Measurements from ENCODE around the gene TRIM24.

The TRIM24 gene

GRCh38 chr7:138585283-138585993 lies 125.4 kb downstream of the TRIM24 start:
- no peak overlapping the region for H3K27ac ChIP-seq
- TF ChIP-seq, protein P1, sequence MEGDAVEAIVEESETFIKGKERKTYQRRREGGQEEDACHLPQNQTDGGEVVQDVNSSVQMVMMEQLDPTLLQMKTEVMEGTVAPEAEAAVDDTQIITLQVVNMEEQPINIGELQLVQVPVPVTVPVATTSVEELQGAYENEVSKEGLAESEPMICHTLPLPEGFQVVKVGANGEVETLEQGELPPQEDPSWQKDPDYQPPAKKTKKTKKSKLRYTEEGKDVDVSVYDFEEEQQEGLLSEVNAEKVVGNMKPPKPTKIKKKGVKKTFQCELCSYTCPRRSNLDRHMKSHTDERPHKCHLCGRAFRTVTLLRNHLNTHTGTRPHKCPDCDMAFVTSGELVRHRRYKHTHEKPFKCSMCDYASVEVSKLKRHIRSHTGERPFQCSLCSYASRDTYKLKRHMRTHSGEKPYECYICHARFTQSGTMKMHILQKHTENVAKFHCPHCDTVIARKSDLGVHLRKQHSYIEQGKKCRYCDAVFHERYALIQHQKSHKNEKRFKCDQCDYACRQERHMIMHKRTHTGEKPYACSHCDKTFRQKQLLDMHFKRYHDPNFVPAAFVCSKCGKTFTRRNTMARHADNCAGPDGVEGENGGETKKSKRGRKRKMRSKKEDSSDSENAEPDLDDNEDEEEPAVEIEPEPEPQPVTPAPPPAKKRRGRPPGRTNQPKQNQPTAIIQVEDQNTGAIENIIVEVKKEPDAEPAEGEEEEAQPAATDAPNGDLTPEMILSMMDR (IDR thresholded peaks at IDR 0.05) = no peak
- TF ChIP-seq ZFX (IDR thresholded peaks at IDR 0.05; ENCODE audit: borderline replicate concordance) = no peak

- TF ChIP-seq ZFX (IDR thresholded peaks at IDR 0.05; ENCODE audit: borderline replicate concordance) = no peak
- H3K27ac ChIP-seq = no peak overlapping the region
Measured at GRCh38 chr7:138587485-138587884, 127.4 kb downstream of the TRIM24 start.

DNA sequence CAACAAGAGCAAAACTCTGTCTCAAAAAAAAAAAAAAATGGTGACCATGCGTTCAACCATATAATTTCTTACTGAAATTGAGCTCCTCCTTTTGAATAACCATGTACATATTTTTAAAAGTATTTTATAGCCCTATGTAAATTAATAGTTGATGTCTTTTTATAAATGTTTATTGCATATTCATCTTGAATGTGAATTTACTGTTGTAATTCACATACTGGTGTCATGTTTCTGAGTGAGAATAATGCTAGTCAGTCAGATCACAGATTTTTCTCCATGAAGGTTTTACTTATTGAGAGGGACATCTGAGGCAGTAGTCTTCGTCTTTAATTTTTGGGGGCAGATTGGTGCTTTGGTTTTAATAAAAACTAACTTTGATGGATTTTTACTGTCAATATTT lies 128.9 kb downstream of the TRIM24 start:
- no peak overlapping the region for H3K27ac ChIP-seq
- TF ChIP-seq, protein P1 (IDR thresholded peaks at IDR 0.05) = no peak
- no peak for TF ChIP-seq ZFX (IDR thresholded peaks at IDR 0.05; ENCODE audit: borderline replicate concordance)

- no peak for TF ChIP-seq ZFX (IDR thresholded peaks at IDR 0.05; ENCODE audit: borderline replicate concordance)
- TF ChIP-seq, protein P1 (IDR thresholded peaks at IDR 0.05) = no peak
- H3K27ac ChIP-seq = no peak overlapping the region
Measured at GRCh38 chr7:138590154-138590553, 130.1 kb downstream of the TRIM24 start.

DNA sequence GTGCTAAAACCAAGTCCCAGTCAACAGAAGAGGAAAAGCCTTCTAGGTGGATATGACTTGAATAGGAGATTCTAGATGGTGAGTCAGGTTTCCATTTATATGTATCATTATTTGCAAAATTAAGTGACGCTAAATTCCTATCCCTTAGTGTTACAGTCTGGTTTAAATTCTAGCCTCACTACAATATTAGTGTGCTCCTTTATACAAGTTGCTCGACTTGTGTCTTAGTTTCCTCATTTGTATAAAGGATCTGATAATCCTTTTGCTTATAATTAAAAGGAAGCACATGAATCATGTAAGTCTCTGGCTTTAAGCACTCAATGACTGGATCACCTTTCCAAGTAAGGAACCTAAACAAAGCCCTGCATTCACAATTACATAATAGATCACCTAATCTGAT lies 135.4 kb downstream of the TRIM24 start:
- no peak overlapping the region for H3K27ac ChIP-seq
- TF ChIP-seq, protein P1 (IDR thresholded peaks at IDR 0.05) = no peak
- TF ChIP-seq ZFX (IDR thresholded peaks at IDR 0.05; ENCODE audit: borderline replicate concordance) = no peak

DNA sequence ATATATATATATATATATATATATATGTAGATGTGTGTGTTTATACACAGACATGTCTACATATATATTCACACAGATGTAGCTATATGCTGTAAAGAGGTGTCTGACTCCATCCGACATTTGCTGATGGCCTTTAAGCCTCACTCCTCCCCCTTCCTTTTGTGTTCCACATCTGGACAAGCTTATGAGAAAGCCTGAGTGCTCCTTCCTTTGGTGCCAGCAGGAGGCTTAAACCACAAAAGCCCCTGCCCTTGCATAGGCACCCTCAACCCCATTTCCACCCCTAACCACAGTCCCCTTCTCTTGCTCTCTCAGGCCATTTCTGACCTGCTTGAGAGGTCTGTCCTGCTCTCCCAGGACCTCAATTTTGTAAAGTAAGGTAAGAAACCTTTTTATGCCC lies 142.4 kb downstream of the TRIM24 start:
- no peak overlapping the region for H3K27ac ChIP-seq
- TF ChIP-seq, protein P1 (IDR thresholded peaks at IDR 0.05) = no peak
- TF ChIP-seq ZFX (IDR thresholded peaks at IDR 0.05; ENCODE audit: borderline replicate concordance) = no peak

- no peak overlapping the region for H3K27ac ChIP-seq
- TF ChIP-seq, protein P1 (IDR thresholded peaks at IDR 0.05) = no peak
- no peak for TF ChIP-seq ZFX (IDR thresholded peaks at IDR 0.05; ENCODE audit: borderline replicate concordance)
Measured at GRCh38 chr7:138603549-138604318, 143.7 kb downstream of the TRIM24 start.

Measured in 22Rv1 (cell line).